CD4-positive, alpha-beta memory T cell (primary cell): ENCODE data around the gene HSPBAP1. TPM values are rescaled to one million over a fixed set of nuclear protein-coding genes. Genes with fewer than 3 reads are reported as not detected.

Experiments used
- CTCF ChIA-PET: fragments of 350-600 bp; sonication (Branson Sonifier 250); formaldehyde crosslinking; loops from one replicate; lab custom pipeline; 2021; ENCODE audit warnings: inconsistent platforms; ENCODE audit not compliant: partially characterized antibody; lab: Charles Lee
- POLR2A ChIA-PET: fragments of 350-600 bp; sonication (Branson Sonifier 250); formaldehyde crosslinking; loops from one replicate; lab custom pipeline; 2021; ENCODE audit not compliant: partially characterized antibody; lab: Charles Lee
- DNase-seq, 5 donors: peaks; one replicate each; pipeline versions ENCODE4 v3.0.0 to v3.0.0-alpha.2; 2020 to 2022; ENCODE audit warnings: mixed read lengths in 1 of 5
- H3K27ac ChIP-seq: one replicate; pipeline ENCODE4 v1.7.0; 2013; ENCODE audit warnings: low read depth, low read length
- H3K27me3 ChIP-seq: 2 replicates; pipeline ENCODE4 v1.7.0; 2013; ENCODE audit warnings: mild to moderate bottlenecking, low read length, moderate library complexity; ENCODE audit not compliant: insufficient read depth
- H3K36me3 ChIP-seq: 2 replicates; pipeline ENCODE4 v1.7.0; 2013; ENCODE audit warnings: mild to moderate bottlenecking, low read length, moderate library complexity; ENCODE audit not compliant: insufficient read depth
- H3K4me1 ChIP-seq: 2 replicates; pipeline ENCODE4 v1.7.0; 2013; ENCODE audit warnings: mild to moderate bottlenecking, low read length, moderate library complexity; ENCODE audit not compliant: insufficient read depth
- H3K4me3 ChIP-seq, 2 donors: one replicate each; pipeline ENCODE4 v1.7.0; 2013; ENCODE audit warnings: low read length in 2 of 2, mild to moderate bottlenecking in 1 of 2
- H3K9me3 ChIP-seq, 2 donors: one replicate each; pipeline ENCODE4 v1.7.0; 2013; ENCODE audit warnings: low read length in 2 of 2, control low read depth in 1 of 2; ENCODE audit not compliant: control insufficient read depth in 1 of 2
- H3K27ac Mint-ChIP-seq, 7 donors: one replicate each; pipeline ENCODE4 v1.8.0; 2020 to 2021; ENCODE audit warnings: mixed read lengths in 7 of 7, mild to moderate bottlenecking in 6 of 7, inconsistent platforms in 3 of 7, moderate library complexity in 3 of 7
- H3K27me3 Mint-ChIP-seq, 2 donors: one replicate each; pipeline ENCODE4 v1.8.0; 2020 to 2021; ENCODE audit warnings: mixed read lengths in 2 of 2
- H3K36me3 Mint-ChIP-seq, 2 donors: one replicate each; pipeline ENCODE4 v1.8.0; 2020 to 2021; ENCODE audit warnings: mixed read lengths in 2 of 2, inconsistent platforms in 1 of 2, mild to moderate bottlenecking in 1 of 2
- H3K4me1 Mint-ChIP-seq, 4 donors: one replicate each; pipeline ENCODE4 v1.8.0; 2020 to 2021; ENCODE audit warnings: mixed read lengths in 4 of 4, mild to moderate bottlenecking in 1 of 4
- H3K4me3 Mint-ChIP-seq, 8 donors: one replicate each; pipeline ENCODE4 v1.8.0; 2020 to 2021; ENCODE audit warnings: mixed read lengths in 8 of 8, mild to moderate bottlenecking in 7 of 8, moderate library complexity in 6 of 8, inconsistent platforms in 3 of 8
- H3K9me3 Mint-ChIP-seq, 8 donors: one replicate each; pipeline ENCODE4 v1.8.0; 2020 to 2021; ENCODE audit warnings: mixed read lengths in 8 of 8, mild to moderate bottlenecking in 5 of 8, inconsistent platforms in 3 of 8, moderate library complexity in 1 of 8
- intact Hi-C: fragments of 100-400 bp; cut with micrococcal nuclease; formaldehyde crosslinking; loops from one replicate; pipeline ENCODE4 v1.15.1; 2023
- polyA plus RNA-seq, 2 donors: library from polyadenylated mRNA; unstranded; fragments of 300-500 nt; fragmentation: Illumina TruSeq; gene quantifications; one replicate each; pipeline ENCODE4 v1.2.3, GENCODE V29; 2021
- total RNA-seq, 2 experiments: library from RNA; stranded (reverse); gene quantifications; one replicate each; pipeline ENCODE4 v1.2.3, GENCODE V29; 2021

Gene HSPBAP1
- total and polyA plus RNA-seq, 4 experiments from 2014 or later, result 6.7 to 23.2 (median 17.4) TPM

DNA sequence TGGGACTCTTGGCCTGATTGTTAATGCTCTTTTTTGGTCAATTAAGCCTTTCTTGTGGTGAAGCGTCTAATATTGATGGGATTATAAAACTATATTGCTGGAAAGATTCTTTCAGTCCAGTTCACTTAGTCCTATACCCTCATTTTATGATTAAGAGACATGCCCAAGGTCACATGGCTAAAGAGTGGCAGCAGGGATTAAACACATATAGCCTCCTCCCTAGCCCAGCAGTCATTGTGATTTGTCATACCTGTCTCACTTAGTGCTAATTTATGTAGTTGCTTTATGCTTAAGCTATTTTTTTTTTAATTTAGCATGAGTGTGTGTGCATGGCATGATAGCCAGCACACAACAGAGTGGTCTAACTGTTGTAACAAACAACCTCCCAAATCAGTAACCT is 103.5 kb downstream of the HSPBAP1 start:
- no peak for DNase-seq
- peaks cover 7 to 21% (median 19%) of the 10 kb centered on the region in 4 donors for H3K4me1 Mint-ChIP-seq
- peak overlapping the region in 2 of 7 donors; percentile 4 to 90 for H3K27ac Mint-ChIP-seq
- intact Hi-C loops, result no loop called here
- no peaks in the 10 kb centered on the region for H3K27me3 ChIP-seq
- H3K27me3 Mint-ChIP-seq, result no peaks in the 10 kb centered on the region
- H3K36me3 ChIP-seq, result peaks cover 39% of the 10 kb centered on the region
- CTCF ChIA-PET, result no interaction called here
- H3K9me3 ChIP-seq, result no peaks in the 10 kb centered on the region
- H3K36me3 Mint-ChIP-seq, result peaks cover 60 to 62% of the 10 kb centered on the region in 2 donors
- H3K9me3 Mint-ChIP-seq, result no peaks in the 10 kb centered on the region
- no peak overlapping the region for H3K4me3 Mint-ChIP-seq
- H3K27ac ChIP-seq, result no peak overlapping the region
- H3K4me3 ChIP-seq, result no peak overlapping the region
- POLR2A ChIA-PET, result interaction anchor here (0.6 kb wide), 1 partner anchor 1314 kb away, joined by 3 read pairs; no protein-coding TSS in a partner anchor
- peaks cover 9% of the 10 kb centered on the region for H3K4me1 ChIP-seq

Other genes starting within 250 kb of the HSPBAP1 start
- 10 to 100 TPM; 24.0 to 26.0 TPM for gene PARP9, start 229.5 kb downstream of the HSPBAP1 start, total RNA-seq
- 10 to 100 TPM; 23.1 to 43.4 TPM for gene PARP9, start 229.5 kb downstream of the HSPBAP1 start, polyA plus RNA-seq
- 10 to 100 TPM; 49.3 to 51.0 TPM for gene DTX3L, start 229.5 kb downstream of the HSPBAP1 start, total RNA-seq
- gene DTX3L, start 229.5 kb downstream of the HSPBAP1 start, polyA plus RNA-seq, result 10 to 100 TPM; 14.8 to 34.4 TPM
- 10 to 100 TPM; 74.5 to 78.0 TPM for gene PARP15, start 216.2 kb downstream of the HSPBAP1 start, total RNA-seq
- gene PARP15, start 216.2 kb downstream of the HSPBAP1 start, polyA plus RNA-seq, result 10 to 100 TPM in 1 of 2 donors, 1 to 10 TPM in 1; 7.6 to 11.9 TPM
- gene PARP14, start 113.0 kb downstream of the HSPBAP1 start, total RNA-seq, result 10 to 100 TPM; 68.7 to 79.6 TPM
- 10 to 100 TPM in 1 of 2 donors, 1 to 10 TPM in 1; 5.4 to 19.1 TPM for gene PARP14, start 113.0 kb downstream of the HSPBAP1 start, polyA plus RNA-seq
- gene SLC49A4, start 1.2 kb upstream of the HSPBAP1 start, total RNA-seq, result 1 to 10 TPM; 7.1 to 7.6 TPM
- gene SLC49A4, start 1.2 kb upstream of the HSPBAP1 start, polyA plus RNA-seq, result 1 to 10 TPM; 1.9 to 2.3 TPM
- not detected for gene SEMA5B, start 233.9 kb upstream of the HSPBAP1 start, total RNA-seq
- gene SEMA5B, start 233.9 kb upstream of the HSPBAP1 start, polyA plus RNA-seq, result not detected